ENCODE measurements around the gene TRPM8. TPM values are rescaled to one million over a fixed set of nuclear protein-coding genes. Genes with fewer than 3 reads are reported as not detected.
A peak's percentile ranks its signal among the peaks of the same experiment; 100 is the strongest.

The TRPM8 gene
- total and polyA plus RNA-seq, 2 experiments from 2014 or later = 0.83 TPM; not detected in 1

DNA sequence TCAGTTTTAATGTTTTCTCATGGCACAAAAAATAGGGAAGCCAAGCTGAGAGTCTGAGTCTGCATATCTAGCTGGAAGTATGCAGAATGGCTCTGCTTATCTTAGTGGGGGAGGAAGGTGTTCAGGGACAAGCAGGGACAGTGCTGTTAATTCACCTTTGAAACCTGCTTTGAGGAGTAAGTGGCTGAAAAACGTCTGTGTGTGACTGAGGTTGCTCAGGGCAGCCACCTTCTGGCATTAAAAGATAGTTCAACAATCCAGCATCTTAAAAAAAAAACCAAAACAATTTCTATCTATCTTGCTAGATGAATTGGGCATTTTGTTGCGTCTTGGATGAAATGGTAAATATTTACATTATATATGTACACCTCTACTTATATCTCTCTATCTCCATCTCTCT is 2.0 kb upstream of the TRPM8 start:
- TF ChIP-seq, protein P1, sequence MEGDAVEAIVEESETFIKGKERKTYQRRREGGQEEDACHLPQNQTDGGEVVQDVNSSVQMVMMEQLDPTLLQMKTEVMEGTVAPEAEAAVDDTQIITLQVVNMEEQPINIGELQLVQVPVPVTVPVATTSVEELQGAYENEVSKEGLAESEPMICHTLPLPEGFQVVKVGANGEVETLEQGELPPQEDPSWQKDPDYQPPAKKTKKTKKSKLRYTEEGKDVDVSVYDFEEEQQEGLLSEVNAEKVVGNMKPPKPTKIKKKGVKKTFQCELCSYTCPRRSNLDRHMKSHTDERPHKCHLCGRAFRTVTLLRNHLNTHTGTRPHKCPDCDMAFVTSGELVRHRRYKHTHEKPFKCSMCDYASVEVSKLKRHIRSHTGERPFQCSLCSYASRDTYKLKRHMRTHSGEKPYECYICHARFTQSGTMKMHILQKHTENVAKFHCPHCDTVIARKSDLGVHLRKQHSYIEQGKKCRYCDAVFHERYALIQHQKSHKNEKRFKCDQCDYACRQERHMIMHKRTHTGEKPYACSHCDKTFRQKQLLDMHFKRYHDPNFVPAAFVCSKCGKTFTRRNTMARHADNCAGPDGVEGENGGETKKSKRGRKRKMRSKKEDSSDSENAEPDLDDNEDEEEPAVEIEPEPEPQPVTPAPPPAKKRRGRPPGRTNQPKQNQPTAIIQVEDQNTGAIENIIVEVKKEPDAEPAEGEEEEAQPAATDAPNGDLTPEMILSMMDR (IDR thresholded peaks at IDR 0.05; ENCODE audit: low read depth, low read length) = peak; percentile 17
- H3K27me3 ChIP-seq = peaks cover 13% of the 10 kb centered on the region
- H3K27ac ChIP-seq = no peak overlapping the region
- no peak overlapping the region for H3K4me3 ChIP-seq
- no peaks in the 10 kb centered on the region for H3K4me1 ChIP-seq (ENCODE audit: low read depth)
- H3K36me3 ChIP-seq = no peaks in the 10 kb centered on the region
- peak in 1 of 2 donors; percentile 14 for DNase-seq (ENCODE audit: low read depth in 1 of 2, low spot score in 1 of 2)
- H3K9me3 ChIP-seq (ENCODE audit: low read depth) = no peaks in the 10 kb centered on the region

DNA sequence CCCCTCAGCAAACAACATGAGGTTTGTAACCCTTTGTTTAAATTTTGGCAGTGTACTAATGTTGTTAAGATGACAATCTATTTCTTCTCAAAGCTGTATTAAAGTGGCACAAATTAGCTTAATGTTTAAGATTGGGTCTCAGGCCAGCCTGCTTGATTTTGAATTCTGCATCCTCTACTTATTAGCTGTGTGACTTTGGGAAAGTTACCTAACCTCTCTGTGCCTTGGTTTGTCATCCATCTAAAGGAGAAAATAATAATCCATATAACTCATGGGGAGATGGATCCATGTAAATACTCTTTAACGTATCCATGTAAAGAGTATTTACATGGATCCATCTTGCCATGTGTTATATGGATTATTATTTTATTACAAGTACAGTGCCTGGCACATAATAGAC is 2.1 kb downstream of the TRPM8 start:
- Histone ChIP-seq H3K27me3 (peaks cover 13% of the 10 kb centered on the region), H3K9me3 (ENCODE audit: low read depth) (no peaks in the 10 kb centered on the region), H3K4me3 (no peak overlapping the region), H3K27ac (no peak overlapping the region), H3K36me3 (no peaks in the 10 kb centered on the region), H3K4me1 (ENCODE audit: low read depth) (no peaks in the 10 kb centered on the region)
- no peak for DNase-seq (ENCODE audit: low read depth in 1 of 2, low spot score in 1 of 2)
- TF ChIP-seq, protein P1 (IDR thresholded peaks at IDR 0.05; ENCODE audit: low read depth, low read length) = no peak

DNA sequence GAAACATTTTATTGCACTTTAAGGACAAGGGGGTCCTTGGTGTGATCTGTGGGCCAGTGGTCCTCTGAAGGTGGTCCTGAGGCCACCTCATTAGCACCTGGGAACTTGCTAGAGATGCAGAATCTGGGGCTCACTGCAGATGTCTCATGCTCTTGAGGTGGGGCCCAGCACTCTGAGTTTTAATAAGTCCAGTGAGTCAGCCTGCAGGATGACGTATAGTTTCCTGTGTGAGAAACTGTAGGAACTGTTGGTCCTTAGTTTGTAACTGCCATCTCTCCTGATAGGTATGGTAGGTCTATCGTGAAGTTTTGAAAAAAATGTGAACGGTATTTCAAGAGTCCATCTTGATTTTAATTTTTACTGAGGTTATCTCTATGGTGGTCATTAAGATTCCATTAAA is 2.8 kb downstream of the TRPM8 start:
- DNase-seq (ENCODE audit: low read depth in 1 of 2, low spot score in 1 of 2) = peak in 1 of 2 donors; percentile 30
- Histone ChIP-seq H3K27ac (no peak overlapping the region), H3K36me3 (no peaks in the 10 kb centered on the region)

DNA sequence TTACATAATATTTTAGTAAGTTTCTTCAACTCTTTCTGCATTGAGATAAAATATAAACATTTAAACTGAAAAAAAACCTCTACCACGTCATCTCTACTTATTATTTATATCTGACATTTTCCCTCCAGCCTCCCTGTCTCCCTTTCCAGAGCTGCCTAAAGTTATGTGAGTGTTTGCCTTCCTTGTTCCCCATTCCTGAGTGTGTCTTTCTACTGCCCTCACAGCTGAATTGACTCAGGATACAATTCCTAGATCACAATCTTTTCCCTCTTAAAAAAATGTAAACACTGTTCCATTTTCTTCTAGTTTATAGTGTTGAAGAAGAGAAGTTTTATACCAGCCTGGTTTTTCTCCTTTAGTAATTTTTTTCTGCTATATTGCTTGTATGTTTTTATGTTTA is 5.3 kb downstream of the TRPM8 start:
- no peak for DNase-seq (ENCODE audit: low read depth in 1 of 2, low spot score in 1 of 2)
- TF ChIP-seq, protein P1 (IDR thresholded peaks at IDR 0.05; ENCODE audit: low read depth, low read length) = no peak
- H3K27me3 ChIP-seq = no peaks in the 10 kb centered on the region
- H3K36me3 ChIP-seq = no peaks in the 10 kb centered on the region
- no peaks in the 10 kb centered on the region for H3K4me1 ChIP-seq (ENCODE audit: low read depth)
- no peaks in the 10 kb centered on the region for H3K9me3 ChIP-seq (ENCODE audit: low read depth)
- no peak overlapping the region for H3K27ac ChIP-seq
- H3K4me3 ChIP-seq = no peak overlapping the region

More for the DNA sequence above, 2.8 kb downstream of the TRPM8 start:
- TF ChIP-seq, protein P1 (IDR thresholded peaks at IDR 0.05; ENCODE audit: low read depth, low read length) = no peak
- no peaks in the 10 kb centered on the region for H3K9me3 ChIP-seq (ENCODE audit: low read depth)
- peaks cover 13% of the 10 kb centered on the region for H3K27me3 ChIP-seq
- no peaks in the 10 kb centered on the region for H3K4me1 ChIP-seq (ENCODE audit: low read depth)
- no peak overlapping the region for H3K4me3 ChIP-seq

DNA sequence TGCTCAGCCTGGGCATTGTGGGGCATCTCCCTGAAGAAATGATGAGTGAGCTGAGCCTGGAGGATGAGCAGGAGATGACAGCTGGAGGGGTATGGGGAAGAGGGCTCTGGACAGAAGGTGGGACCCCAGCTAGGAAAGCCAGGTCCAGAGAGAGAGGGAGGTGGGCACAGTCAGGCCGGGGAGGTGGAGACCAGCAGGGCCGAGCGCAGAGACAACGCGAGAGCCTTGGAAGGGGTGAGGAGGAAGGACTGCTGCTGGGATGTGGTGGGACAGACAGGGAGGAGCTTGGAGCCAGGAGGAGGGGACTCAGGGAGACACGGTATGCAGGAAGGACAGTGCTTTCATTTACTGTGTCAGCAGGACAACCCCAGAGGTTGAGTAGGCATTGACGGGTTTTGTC is 8.2 kb downstream of the TRPM8 start:
- no peaks in the 10 kb centered on the region for H3K36me3 ChIP-seq
- no peak overlapping the region for H3K27ac ChIP-seq
- TF ChIP-seq, protein P1 (IDR thresholded peaks at IDR 0.05; ENCODE audit: low read depth, low read length) = no peak
- no peaks in the 10 kb centered on the region for H3K4me1 ChIP-seq (ENCODE audit: low read depth)
- no peak overlapping the region for H3K4me3 ChIP-seq
- no peaks in the 10 kb centered on the region for H3K27me3 ChIP-seq
- H3K9me3 ChIP-seq (ENCODE audit: low read depth) = no peaks in the 10 kb centered on the region
- no peak for DNase-seq (ENCODE audit: low read depth in 1 of 2, low spot score in 1 of 2)

DNA sequence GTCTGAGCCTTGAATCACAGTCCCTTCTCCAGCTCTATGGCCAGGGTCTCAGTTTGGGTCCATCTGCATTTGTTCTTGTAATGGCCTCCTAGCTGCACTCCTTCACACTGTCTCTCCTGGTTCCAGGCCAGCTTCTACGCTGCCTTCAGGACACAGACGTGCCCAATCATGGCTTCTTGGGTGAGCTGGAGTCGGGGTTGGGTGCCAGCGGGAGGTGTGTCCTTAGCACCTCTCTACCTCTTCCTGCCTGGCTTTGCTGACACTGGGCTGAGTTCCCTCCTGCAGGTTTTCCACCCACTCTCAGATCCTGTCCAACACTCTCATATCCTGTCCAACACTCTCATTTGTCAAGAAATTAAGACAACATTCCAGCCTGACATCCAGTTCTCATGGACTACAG is 9.6 kb downstream of the TRPM8 start:
- TF ChIP-seq, protein P1 (IDR thresholded peaks at IDR 0.05; ENCODE audit: low read depth, low read length) = no peak
- Histone ChIP-seq H3K4me3 (no peak overlapping the region), H3K9me3 (ENCODE audit: low read depth) (no peaks in the 10 kb centered on the region), H3K27ac (no peak overlapping the region), H3K36me3 (no peaks in the 10 kb centered on the region), H3K27me3 (no peaks in the 10 kb centered on the region), H3K4me1 (ENCODE audit: low read depth) (no peaks in the 10 kb centered on the region)
- no peak for DNase-seq (ENCODE audit: low read depth in 1 of 2, low spot score in 1 of 2)

Measured in cardiac muscle cell (in vitro differentiated cells and primary cell).